NCI-H1694 (cell line): ENCODE data around the gene PIRT.
A peak's percentile ranks its signal among the peaks of the same experiment; 100 is the strongest.
"Not testable (repeated sequence)": the region's sequence is repeated elsewhere in the genome, so short reads cannot be mapped to it uniquely, and the experiment has no call there.

Experiments used
- DNase-seq: peaks from one replicate; lab custom pipeline; 2025; lab: John Stamatoyannopoulos, UW

PIRT gene

DNA sequence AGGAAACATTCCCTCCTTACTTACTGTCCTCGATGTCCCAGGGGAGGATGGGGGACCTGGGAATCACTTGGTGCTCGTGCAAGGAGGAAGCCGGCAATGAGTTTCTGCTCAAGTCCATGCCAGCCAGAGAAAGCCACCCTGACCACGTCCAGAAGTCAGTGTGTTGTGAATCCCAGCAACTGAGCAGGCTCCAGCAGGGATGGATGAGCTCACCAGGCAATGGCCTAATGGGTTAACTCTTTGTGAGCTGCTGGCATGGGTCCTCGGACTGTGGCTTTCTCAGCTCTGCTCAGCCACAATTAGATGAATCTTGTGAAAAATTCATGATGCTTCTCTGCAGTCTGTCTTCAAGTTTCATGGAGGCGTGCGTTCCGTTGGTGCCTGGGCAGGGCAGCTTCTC is at the start of gene PIRT:
Gene PIRT (minus strand): TSS at position 167 of the 400 bp plus-strand sequence. CDS start 12,442 bp downstream, outside the sequence.
- DNase-seq: no peak

DNA sequence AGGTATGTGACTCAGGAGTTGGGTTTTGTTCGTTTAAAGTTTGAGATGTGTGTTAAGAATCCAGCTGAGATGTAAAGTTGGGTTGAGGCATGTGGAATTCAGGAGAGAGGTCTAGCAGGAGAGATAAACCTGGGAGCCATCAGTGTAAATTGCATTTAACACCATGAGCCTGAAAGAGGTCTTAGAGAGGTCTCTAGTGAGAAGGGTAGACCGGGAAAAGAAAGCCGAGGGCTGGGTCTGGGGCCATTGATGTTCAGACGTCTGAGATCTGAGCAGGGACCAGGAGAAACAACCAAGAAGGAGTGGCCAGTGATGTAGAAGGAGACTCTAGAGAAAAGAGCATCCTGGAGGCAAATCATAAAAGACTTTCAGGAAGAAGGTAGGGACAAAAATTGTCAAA is 44.1 kb upstream of the PIRT start:
- DNase-seq: no peak

- no peak for DNase-seq
Observed at GRCh38 chr17:10879190-10879836, 41.4 kb upstream of the PIRT start.

DNA sequence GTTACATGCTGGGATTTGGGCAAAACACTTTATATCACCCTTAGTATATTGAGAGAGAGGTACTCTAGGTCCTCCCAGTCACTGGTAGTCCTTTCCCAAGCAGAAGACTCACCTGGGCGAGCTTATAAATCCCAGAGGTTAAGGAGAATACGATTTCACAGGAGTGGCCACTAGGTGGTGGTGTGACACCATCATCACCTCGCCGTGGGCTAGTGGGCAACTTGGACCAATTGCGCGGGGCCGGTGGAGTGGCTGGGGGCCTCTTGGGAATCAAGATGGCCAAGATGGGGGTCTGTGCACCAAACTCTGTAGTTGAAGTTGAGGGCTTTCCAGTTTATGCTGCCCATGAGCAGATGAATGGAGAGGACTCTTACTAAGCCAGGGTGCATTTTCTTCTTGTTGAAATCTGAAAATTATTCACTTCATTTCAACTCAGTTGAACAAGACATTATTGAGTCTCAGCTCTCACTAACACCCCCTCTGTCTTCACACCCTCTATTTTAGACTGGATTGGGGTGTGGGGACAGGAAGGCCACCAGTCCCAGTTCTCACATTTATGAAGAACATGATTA is 38.2 kb upstream of the PIRT start:
- no peak for DNase-seq

DNA sequence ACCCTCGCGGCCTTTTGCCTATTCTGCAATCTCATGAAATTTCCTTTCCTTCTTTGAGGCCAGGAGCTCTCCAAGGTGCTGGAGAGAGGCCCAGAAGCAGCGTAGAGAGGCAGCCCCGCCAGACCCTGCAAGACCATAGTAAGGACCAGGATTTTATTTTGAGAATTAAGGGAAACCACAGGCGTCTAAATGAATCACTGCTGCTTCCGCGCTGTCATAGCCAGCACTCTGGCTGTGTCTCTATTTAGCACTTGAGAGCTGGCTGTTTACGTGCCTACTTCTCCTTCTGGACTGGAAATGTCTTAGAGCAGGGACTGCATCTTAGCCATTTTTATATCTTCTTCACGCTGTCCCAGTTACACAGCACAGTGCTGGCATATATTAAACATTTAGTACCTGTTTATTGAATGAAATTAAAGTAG is 37.6 kb upstream of the PIRT start:
- DNase-seq: no peak

GRCh38 chr17:10871914-10872313 is 34.0 kb upstream of the PIRT start:
- no peak for DNase-seq

- DNase-seq: no peak
Observed at GRCh38 chr17:10870336-10871050, 32.6 kb upstream of the PIRT start.

DNA sequence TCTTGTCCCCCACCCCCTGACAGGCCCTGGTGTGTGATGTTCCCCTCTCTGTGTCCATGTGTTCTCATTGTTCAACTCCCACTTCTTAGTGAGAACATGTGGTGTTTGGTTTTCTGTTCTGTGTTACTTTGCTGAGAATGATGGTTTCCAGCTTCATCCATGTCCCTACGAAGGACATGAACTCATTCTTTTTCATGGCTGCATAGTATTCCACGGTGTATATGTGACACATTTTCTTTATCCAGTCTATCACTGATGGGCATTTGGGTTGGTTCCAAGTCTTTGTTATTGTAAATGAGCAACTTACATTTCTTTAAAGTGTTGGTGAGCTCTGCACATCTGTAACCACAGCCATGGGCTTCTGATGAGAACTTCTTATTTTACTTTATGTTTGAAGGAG is 30.9 kb upstream of the PIRT start:
- DNase-seq: not testable (repeated sequence)

GRCh38 chr17:10859051-10859450 is 21.2 kb upstream of the PIRT start:
- DNase-seq: no peak

DNA sequence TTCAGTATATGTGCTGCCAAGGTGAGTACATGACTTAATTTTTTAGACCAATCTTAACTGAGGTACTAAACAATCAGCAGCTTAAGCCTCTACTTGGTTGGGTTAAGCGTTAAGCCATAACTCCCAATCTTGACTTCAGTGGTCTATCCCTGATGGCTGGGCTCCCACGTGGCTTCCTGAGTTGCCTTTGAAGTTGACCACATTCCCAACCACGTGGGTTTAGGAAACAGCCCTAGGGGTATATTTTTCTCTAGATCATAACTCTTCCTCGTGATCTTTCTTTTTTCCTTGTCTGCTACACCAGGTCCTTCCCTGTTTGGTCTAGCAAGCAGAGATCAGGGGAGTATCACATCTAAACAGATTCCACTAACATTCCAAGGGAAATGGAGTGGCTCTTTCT is 20.1 kb upstream of the PIRT start:
- no peak for DNase-seq

- not testable (repeated sequence) for DNase-seq
Observed at GRCh38 chr17:10846636-10847035, 8.7 kb upstream of the PIRT start.

DNA sequence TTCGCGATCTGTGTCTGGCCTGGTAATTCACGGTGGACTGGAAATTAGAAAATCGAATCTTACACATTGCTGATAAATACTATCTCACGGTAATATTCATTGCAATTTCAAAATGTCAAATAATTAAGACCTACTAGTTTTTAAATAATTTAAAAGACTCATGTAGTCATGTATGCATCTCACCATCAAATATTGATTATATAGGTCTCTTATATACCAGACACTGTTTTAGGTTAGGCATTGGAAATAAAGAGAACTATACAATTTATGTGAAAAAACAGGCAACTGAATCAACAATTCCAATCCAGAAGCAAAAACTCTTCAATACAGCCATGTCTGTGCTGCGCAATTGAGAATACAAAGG is 7.5 kb upstream of the PIRT start:
- no peak for DNase-seq

- DNase-seq: peak; percentile 26
Observed at GRCh38 chr17:10844621-10845387, 6.9 kb upstream of the PIRT start.

DNA sequence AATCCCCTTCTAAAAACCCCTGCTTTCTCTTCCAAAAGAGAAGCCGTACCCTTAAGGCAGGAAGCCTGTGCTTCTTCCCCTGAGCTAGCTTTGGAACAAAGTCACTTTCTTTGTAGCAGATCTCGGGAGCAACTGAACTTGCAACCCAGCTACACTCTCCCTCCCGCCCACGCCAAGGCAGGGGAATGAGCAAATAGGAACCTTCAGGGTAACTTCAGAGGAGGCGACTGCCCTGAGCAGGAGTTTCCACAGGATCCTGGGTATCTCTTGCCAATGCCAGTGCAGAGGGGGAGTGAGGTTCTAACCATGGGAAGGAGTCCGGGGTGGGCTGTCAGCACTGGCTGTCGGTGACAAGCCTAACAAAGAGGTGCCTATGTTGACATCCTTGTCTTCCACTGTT is 5.9 kb upstream of the PIRT start:
- no peak for DNase-seq

- no peak for DNase-seq
Observed at GRCh38 chr17:10842658-10843057, 4.8 kb upstream of the PIRT start.

DNA sequence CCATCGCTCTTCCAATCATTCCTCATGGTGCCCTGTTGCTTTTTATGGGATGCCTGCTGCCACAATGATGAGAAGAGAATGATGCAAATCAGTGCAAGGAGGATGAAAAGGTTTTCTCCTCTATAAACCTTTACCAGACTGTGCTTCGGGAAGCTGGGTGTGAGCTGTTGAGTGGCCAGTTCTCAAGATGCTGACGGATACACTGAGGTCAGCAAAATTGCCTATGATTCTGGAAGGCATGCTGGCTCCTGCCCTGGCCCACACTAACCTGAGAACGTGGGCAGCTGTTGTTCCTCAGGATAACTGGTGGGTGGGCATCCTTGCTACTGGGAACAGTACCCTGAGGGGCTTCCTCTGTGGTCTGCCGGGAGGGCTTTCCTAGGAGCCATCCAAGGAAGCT is 795 bp upstream of the PIRT start:
- no peak for DNase-seq

DNA sequence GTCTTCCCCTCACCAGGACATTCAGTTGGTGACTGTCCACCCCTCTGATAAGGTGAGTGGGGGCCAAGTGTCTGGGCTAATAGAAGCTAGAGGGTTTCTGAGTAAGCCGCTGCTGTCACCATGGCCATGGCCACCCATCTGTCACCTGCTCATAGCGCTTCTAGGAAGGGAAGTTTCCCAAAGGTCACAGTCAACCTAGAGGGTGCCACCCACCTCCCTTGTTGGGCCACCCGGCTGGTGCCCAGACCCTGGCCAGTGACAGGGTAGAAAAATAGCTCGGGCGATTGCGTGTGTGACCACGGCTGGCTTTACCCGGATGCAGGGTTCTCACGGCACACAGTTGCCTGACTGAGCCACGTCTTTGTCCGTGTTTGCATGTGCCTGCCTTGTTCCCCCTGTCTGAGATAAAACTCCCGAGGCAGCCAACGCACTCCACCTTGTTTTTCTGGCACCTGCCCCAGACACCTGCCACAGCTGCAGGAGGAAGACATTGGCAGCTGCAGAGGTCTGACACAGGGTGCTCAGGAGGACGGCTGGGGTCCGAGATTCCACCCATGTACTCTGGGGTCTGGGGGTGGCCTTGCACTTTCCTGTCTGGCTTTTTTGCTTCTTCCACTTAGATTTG is 809 bp downstream of the PIRT start:
- no peak for DNase-seq

- DNase-seq: no peak
Observed at GRCh38 chr17:10836145-10836544, 1.7 kb downstream of the PIRT start.

- DNase-seq: no peak
Observed at GRCh38 chr17:10831696-10832095, 6.2 kb downstream of the PIRT start.

- no peak for DNase-seq
Observed at GRCh38 chr17:10827898-10828552, 9.9 kb downstream of the PIRT start.

- no peak for DNase-seq
Observed at GRCh38 chr17:10824874-10825273, 13.0 kb downstream of the PIRT start.

DNA sequence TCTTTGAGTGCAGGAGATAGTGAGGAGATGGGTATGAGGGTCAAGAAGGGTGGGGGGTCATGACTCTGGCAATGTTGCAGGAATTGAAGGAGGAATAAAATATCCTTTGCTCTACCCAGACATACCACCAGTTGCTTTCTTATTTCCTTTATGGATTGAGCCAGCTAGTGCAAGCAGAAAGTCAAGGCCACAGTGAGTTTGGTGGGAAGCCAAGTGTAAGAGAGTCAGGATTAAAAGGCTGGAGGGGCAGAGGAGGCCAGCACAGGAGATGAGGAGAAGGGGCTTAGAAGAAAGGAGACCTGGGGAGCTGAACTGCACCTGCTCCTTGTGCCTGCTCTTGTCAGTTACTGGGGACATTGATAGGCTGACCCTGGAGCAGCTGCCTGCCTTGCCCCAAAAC is 16.1 kb downstream of the PIRT start:
- DNase-seq: no peak
